ENCODE measurements around the gene CNOT2.

CNOT2 gene

GRCh38 chr12:70355972-70356371 lies 112.7 kb downstream of the CNOT2 start:
- H3K4me3 ChIP-seq (ENCODE audit: low read depth, low read length) = no peak overlapping the region
- TF ChIP-seq CTCF (IDR thresholded peaks at IDR 0.05; ENCODE audit: insufficient read depth, low read depth, low read length, missing control alignments) = no peak
- no peak for DNase-seq (ENCODE audit: low read depth)

- no peak for TF ChIP-seq CTCF (IDR thresholded peaks at IDR 0.05; ENCODE audit: insufficient read depth, low read depth, low read length, missing control alignments)
- H3K4me3 ChIP-seq (ENCODE audit: low read depth, low read length) = no peak overlapping the region
- no peak for DNase-seq (ENCODE audit: low read depth)
Observed at GRCh38 chr12:70359458-70360197, 116.4 kb downstream of the CNOT2 start.

- DNase-seq (ENCODE audit: low read depth) = no peak
- no peak for TF ChIP-seq CTCF (IDR thresholded peaks at IDR 0.05; ENCODE audit: insufficient read depth, low read depth, low read length, missing control alignments)
- no peak overlapping the region for H3K4me3 ChIP-seq (ENCODE audit: low read depth, low read length)
Observed at GRCh38 chr12:70360218-70360617, 117.0 kb downstream of the CNOT2 start.

- DNase-seq (ENCODE audit: low read depth) = no peak
- no peak for TF ChIP-seq CTCF (IDR thresholded peaks at IDR 0.05; ENCODE audit: insufficient read depth, low read depth, low read length, missing control alignments)
- H3K4me3 ChIP-seq (ENCODE audit: low read depth, low read length) = peak overlapping the region; percentile 82
Observed at GRCh38 chr12:70364695-70365397, 121.6 kb downstream of the CNOT2 start.

- TF ChIP-seq CTCF (IDR thresholded peaks at IDR 0.05; ENCODE audit: insufficient read depth, low read depth, low read length, missing control alignments) = no peak
- H3K4me3 ChIP-seq (ENCODE audit: low read depth, low read length) = peak overlapping the region; percentile 82
- no peak for DNase-seq (ENCODE audit: low read depth)
Observed at GRCh38 chr12:70365398-70365647, 122.1 kb downstream of the CNOT2 start.

GRCh38 chr12:70365648-70366518 lies 122.7 kb downstream of the CNOT2 start, which contains the start of gene KCNMB4:
Gene KCNMB4, plus strand, starts transcription at chr12:70366290. Its CDS starts 445 bp downstream, at chr12:70366735.
- TF ChIP-seq CTCF (IDR thresholded peaks at IDR 0.05; ENCODE audit: insufficient read depth, low read depth, low read length, missing control alignments) = no peak
- peak; percentile 63 for DNase-seq (ENCODE audit: low read depth)
- peak within 1 kb of the TSS; percentile 82 for H3K4me3 ChIP-seq (ENCODE audit: low read depth, low read length)
